Midbrain (tissue), 1 donor: Measurements from ENCODE around the gene TRPC5OS.

ENCODE experiments used
- DNase-seq: peaks from one replicate; lab custom pipeline; 2025; lab: John Stamatoyannopoulos, UW

The TRPC5OS gene

GRCh38 chrX:111896148-111896547 is 20.2 kb downstream of the TRPC5OS start:
- DNase-seq = no peak

- DNase-seq = no peak
These were observed 38.6 kb downstream of the TRPC5OS start for GRCh38 chrX:111914398-111915090.

DNA sequence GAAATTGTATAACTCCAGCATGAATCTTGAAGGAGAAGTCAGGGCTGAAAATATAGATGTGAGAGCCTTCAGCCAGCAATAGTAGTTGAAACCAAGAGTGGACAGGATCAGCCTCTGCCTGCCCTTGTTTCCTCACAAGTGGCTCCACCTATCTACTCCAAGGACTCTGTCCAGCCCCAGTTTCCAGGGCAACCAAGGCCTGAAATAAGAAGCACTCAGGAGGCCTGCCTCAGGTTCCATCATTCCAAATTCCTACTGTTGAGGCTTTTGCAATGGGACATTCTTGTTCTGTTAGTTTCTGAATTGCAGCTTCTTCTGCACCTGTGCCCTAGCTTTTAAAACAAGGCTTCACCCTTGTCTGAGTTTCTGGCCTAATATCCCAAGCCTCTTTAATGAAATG is 41.6 kb downstream of the TRPC5OS start:
- DNase-seq = no peak

DNA sequence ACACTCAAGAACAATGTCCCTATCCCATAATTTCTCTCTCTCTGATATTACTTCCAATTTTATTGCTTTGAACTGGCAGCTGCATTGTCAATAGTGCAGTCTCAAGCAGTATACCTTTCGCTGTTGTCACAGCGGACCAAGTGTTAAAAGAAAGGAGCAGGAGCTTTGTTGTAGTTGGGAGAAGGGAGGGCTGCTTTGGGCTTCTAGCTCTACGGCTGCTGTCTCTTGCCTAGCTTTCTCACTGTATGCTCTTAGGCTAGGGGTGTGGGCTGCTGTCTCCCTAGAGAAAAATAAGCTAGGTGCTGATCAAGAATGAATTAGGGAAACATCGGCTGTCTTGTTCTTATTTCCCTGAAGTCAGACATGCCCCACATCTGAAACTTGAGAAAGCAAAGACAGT is 52.5 kb downstream of the TRPC5OS start:
- DNase-seq = no peak
